T47D (cell line): ENCODE results near the gene WIPF2.

ENCODE experiments used
- DNase-seq, 2 experiments: peaks; one replicate each; pipeline versions ENCODE4 v3.0.0 to v3.0.0-alpha.2; 2011 to 2012; ENCODE audit warnings: low read depth in 1 of 2, low spot score in 1 of 2
- JUND ChIP-seq: IDR thresholded peaks from 2 replicates; pipeline ENCODE4 v1.6.1; 2012; ENCODE audit warnings: low read depth
- in situ Hi-C: cut with HindIII; loops from 2 replicates; pipeline ENCODE4 v1.10.0; 2016; ENCODE audit warnings: low sequenced_read_pairs, low pct_unique_long_range_greater_than_20kb

The WIPF2 gene

GRCh38 chr17:40218740-40219593 is at the start of gene WIPF2:
TSS of gene WIPF2 (plus strand) at chr17:40219304. CDS start at chr17:40256460, 37,156 bp downstream.
- TF ChIP-seq JUND = no peak

GRCh38 chr17:40170325-40170724 is 48.8 kb upstream of the WIPF2 start:
- no peak for DNase-seq
- TF ChIP-seq JUND = no peak
- in situ Hi-C loops = no loop called here

More at GRCh38 chr17:40218740-40219593, at the start of gene WIPF2:
- in situ Hi-C loops = no loop called here
- DNase-seq = peak; percentile 95 to 99

GRCh38 chr17:40171750-40172149 is 47.4 kb upstream of the WIPF2 start:
- TF ChIP-seq JUND = no peak
- in situ Hi-C loops = no loop called here
- DNase-seq = no peak

GRCh38 chr17:40173091-40173777 is 45.9 kb upstream of the WIPF2 start:
- no peak for DNase-seq
- in situ Hi-C loops = no loop called here
- no peak for TF ChIP-seq JUND

GRCh38 chr17:40173778-40174135 is 45.3 kb upstream of the WIPF2 start:
- TF ChIP-seq JUND = no peak
- in situ Hi-C loops = no loop called here

GRCh38 chr17:40174514-40174913 is 44.6 kb upstream of the WIPF2 start:
- DNase-seq = no peak
- TF ChIP-seq JUND = no peak
- in situ Hi-C loops = no loop called here

More at GRCh38 chr17:40173778-40174135, 45.3 kb upstream of the WIPF2 start:
- DNase-seq = no peak

GRCh38 chr17:40175928-40176753 is 43.0 kb upstream of the WIPF2 start:
- in situ Hi-C loops = no loop called here
- peak in 1 of 2 experiments; percentile 89 for DNase-seq
- no peak for TF ChIP-seq JUND

GRCh38 chr17:40176754-40177110 is 42.4 kb upstream of the WIPF2 start:
- DNase-seq = peak in 1 of 2 experiments; percentile 78

GRCh38 chr17:40177275-40177874 is 41.7 kb upstream of the WIPF2 start, which contains the start of gene RAPGEFL1:
TSS of gene RAPGEFL1 (plus strand) at chr17:40177470. CDS start at chr17:40177862, 392 bp downstream.
- no peak for TF ChIP-seq JUND
- in situ Hi-C loops = no loop called here
- DNase-seq = peak; percentile 80 to 92

More at GRCh38 chr17:40176754-40177110, 42.4 kb upstream of the WIPF2 start:
- no peak for TF ChIP-seq JUND
- in situ Hi-C loops = no loop called here

- TF ChIP-seq JUND = no peak
- in situ Hi-C loops = no loop called here
- DNase-seq = no peak
These were observed 41.0 kb upstream of the WIPF2 start for GRCh38 chr17:40178021-40178601.

- in situ Hi-C loops = no loop called here
- no peak for TF ChIP-seq JUND
- DNase-seq = no peak
These were observed 40.4 kb upstream of the WIPF2 start for GRCh38 chr17:40178660-40179059.
